Neuronal stem cell (in vitro differentiated cells): ENCODE data around the gene ZNF613.
"Not testable (repeated sequence)": the region's sequence is repeated elsewhere in the genome, so short reads cannot be mapped to it uniquely, and the experiment has no call there.

Source experiments
- DNase-seq: peaks from one replicate; pipeline ENCODE4 v3.0.0-alpha.2; 2013; ENCODE audit warnings: low spot score
- H2AFZ ChIP-seq: one replicate; pipeline ENCODE4 v1.6.1; 2013; ENCODE audit warnings: mild to moderate bottlenecking, low read length, inconsistent platforms
- H2AK5ac ChIP-seq: 2 replicates; pipeline ENCODE4 v1.6.1; 2013; ENCODE audit warnings: low read depth, mild to moderate bottlenecking, inconsistent platforms, low read length, moderate library complexity, mixed read lengths
- H2BK120ac ChIP-seq: 2 replicates; pipeline ENCODE4 v1.6.1; 2013; ENCODE audit warnings: low read depth, mild to moderate bottlenecking, inconsistent platforms, low read length, moderate library complexity, mixed read lengths
- H2BK12ac ChIP-seq: one replicate; pipeline ENCODE4 v1.6.1; 2013; ENCODE audit warnings: low read length, inconsistent platforms
- H2BK15ac ChIP-seq: 2 replicates; pipeline ENCODE4 v1.6.1; 2013; ENCODE audit warnings: mild to moderate bottlenecking, low read length, inconsistent platforms, mixed read lengths
- H2BK5ac ChIP-seq: one replicate; pipeline ENCODE4 v1.6.1; 2013; ENCODE audit warnings: inconsistent platforms, mild to moderate bottlenecking, low read length, moderate library complexity
- H3K14ac ChIP-seq: one replicate; pipeline ENCODE4 v1.6.1; 2013; ENCODE audit warnings: low read length, inconsistent platforms
- H3K18ac ChIP-seq: 2 replicates; pipeline ENCODE4 v1.6.1; 2013; ENCODE audit warnings: low read length, inconsistent platforms
- H3K23ac ChIP-seq: 2 replicates; pipeline ENCODE4 v1.6.1; 2013; ENCODE audit warnings: low read depth, mild to moderate bottlenecking, mixed read lengths, low read length, inconsistent platforms; ENCODE audit not compliant: poor library complexity
- H3K27ac ChIP-seq: replicated peaks from 3 replicates; pipeline ENCODE4 v1.5.1; 2013; ENCODE audit warnings: low read length, inconsistent platforms
- H3K27me3 ChIP-seq, 3 experiments: 2 replicates each; pipeline ENCODE4 v1.6.1; 2013; ENCODE audit warnings: low read length in 3 of 3, mild to moderate bottlenecking in 2 of 3, inconsistent platforms in 1 of 3, low read depth in 1 of 3, mixed read lengths in 1 of 3, moderate library complexity in 1 of 3; ENCODE audit not compliant: control insufficient read depth in 3 of 3, insufficient read depth in 3 of 3
- H3K36me3 ChIP-seq, 2 donors: replicated peaks in 1 of 2; 2 replicates each; pipeline ENCODE4 v1.6.1; 2013; ENCODE audit warnings: low read length in 2 of 2; ENCODE audit not compliant: control insufficient read depth in 2 of 2, insufficient read depth in 2 of 2
- H3K4ac ChIP-seq: 2 replicates; pipeline ENCODE4 v1.6.1; 2013; ENCODE audit warnings: inconsistent platforms, mild to moderate bottlenecking, low read length, moderate library complexity
- H3K4me1 ChIP-seq, 2 donors: 1 replicate in 1 of 2; 2 replicates in 1 of 2; pipeline ENCODE4 v1.6.1; 2013; ENCODE audit warnings: low read length in 2 of 2, low read depth in 1 of 2; ENCODE audit not compliant: control insufficient read depth in 2 of 2, insufficient read depth in 1 of 2
- H3K4me2 ChIP-seq: one replicate; pipeline ENCODE4 v1.6.1; 2013; ENCODE audit warnings: mild to moderate bottlenecking, low read length, inconsistent platforms; ENCODE audit not compliant: insufficient read depth, poor library complexity, severe bottlenecking
- H3K4me3 ChIP-seq, 2 donors: 2 replicates each; pipeline ENCODE4 v1.5.1; 2013; ENCODE audit warnings: low read length in 2 of 2, mild to moderate bottlenecking in 2 of 2, inconsistent platforms in 1 of 2, moderate library complexity in 1 of 2
- H3K79me1 ChIP-seq: one replicate; pipeline ENCODE4 v1.6.1; 2013; ENCODE audit warnings: low read depth, mild to moderate bottlenecking, inconsistent platforms, low read length, moderate library complexity
- H3K9ac ChIP-seq: one replicate; pipeline ENCODE4 v1.6.1; 2013; ENCODE audit warnings: mild to moderate bottlenecking, low read depth, low read length, inconsistent platforms; ENCODE audit not compliant: poor library complexity
- H3K9me3 ChIP-seq, 2 donors: replicated peaks in 1 of 2; 2 replicates each; pipeline versions ENCODE3 to v1.6.1; 2013; ENCODE audit warnings: low read length in 2 of 2, mild to moderate bottlenecking in 2 of 2, inconsistent platforms in 1 of 2, low read depth in 1 of 2, mixed read lengths in 1 of 2, moderate library complexity in 1 of 2; ENCODE audit not compliant: control insufficient read depth in 2 of 2, insufficient read depth in 1 of 2
- H4K8ac ChIP-seq: one replicate; pipeline ENCODE4 v1.6.1; 2013; ENCODE audit warnings: low read depth, mild to moderate bottlenecking, inconsistent platforms, low read length, moderate library complexity
- H4K91ac ChIP-seq: one replicate; pipeline ENCODE4 v1.6.1; 2013; ENCODE audit warnings: low read length, low read depth, mild to moderate bottlenecking, inconsistent platforms; ENCODE audit not compliant: poor library complexity
- WGBS, 2 donors: extraction: QIAGEN DNeasy Blood & Tissue Kit; methylation state at CpG; one replicate each; pipeline ENCODE4 v1.1.7; 2013; ENCODE audit warnings: missing lambda C conversion rate in 2 of 2, mixed read lengths in 1 of 2; ENCODE audit not compliant: insufficient read length in 2 of 2, insufficient replicate concordance in 1 of 2; ENCODE audit errors: extremely low coverage in 2 of 2; 5-methylcytosine and 5-hydroxymethylcytosine counted together

ZNF613 gene

DNA sequence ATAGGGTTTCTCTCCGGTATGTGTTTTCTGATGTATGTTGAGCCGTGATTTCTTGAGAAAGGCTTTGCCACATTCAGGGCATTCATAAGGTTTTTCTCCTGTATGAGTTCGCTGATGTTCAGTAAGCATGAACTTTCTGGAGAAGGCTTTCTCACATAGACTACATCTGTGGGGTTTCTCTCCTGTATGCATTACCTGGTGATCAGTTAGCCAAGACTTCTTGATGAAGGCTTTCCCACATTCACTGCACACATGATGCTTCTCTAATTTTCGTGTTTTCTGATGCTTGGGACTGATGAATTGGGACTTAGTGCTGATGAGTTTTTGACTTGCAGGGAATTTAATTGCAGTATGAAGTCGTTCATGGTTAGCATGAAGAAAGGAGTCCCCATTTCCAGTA is 38.3 kb downstream of the ZNF613 start:
- H3K79me1 ChIP-seq = no peaks in the 10 kb centered on the region
- H4K91ac ChIP-seq = no peak overlapping the region
- H3K36me3 ChIP-seq = peaks cover 20 to 72% of the 10 kb centered on the region in 2 donors
- H3K14ac ChIP-seq = no peak overlapping the region
- H2AK5ac ChIP-seq = no peak overlapping the region
- no peak overlapping the region for H3K9ac ChIP-seq
- no peak overlapping the region for H2AFZ ChIP-seq
- no peaks in the 10 kb centered on the region for H3K27me3 ChIP-seq
- H3K23ac ChIP-seq = no peak overlapping the region
- peaks cover 21 to 64% of the 10 kb centered on the region in 2 donors for H3K9me3 ChIP-seq
- H2BK120ac ChIP-seq = no peak overlapping the region
- H3K4ac ChIP-seq = no peak overlapping the region
- H3K4me2 ChIP-seq = no peak overlapping the region
- no peak for DNase-seq
- H2BK12ac ChIP-seq = no peak overlapping the region
- no peak overlapping the region for H3K27ac ChIP-seq
- no peak overlapping the region for H2BK5ac ChIP-seq
- no peak overlapping the region for H2BK15ac ChIP-seq
- WGBS, 2 donors = no CpG with 5 or more reads among the region's 5 CpGs
- H3K4me1 ChIP-seq = no peaks in the 10 kb centered on the region
- H4K8ac ChIP-seq = no peak overlapping the region
- H3K18ac ChIP-seq = no peak overlapping the region
- H3K4me3 ChIP-seq = no peak overlapping the region

DNA sequence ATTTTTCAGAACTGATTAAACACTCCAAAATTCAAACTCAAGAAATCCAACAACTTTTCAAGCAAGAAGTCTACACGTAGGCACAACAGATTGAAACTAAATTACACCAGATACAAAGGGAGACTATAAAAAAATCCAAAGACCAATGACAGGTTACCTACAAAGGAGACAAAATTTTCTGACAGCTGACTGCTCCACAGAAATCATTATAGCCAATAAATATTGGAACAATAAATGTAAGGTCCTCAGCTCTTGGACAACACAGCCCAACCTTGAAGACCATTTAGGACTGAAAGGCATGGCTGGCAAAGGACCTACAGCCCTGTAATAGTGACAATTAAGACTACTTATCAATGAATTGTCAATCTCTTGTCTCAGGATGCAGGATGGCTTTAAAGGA is 43.4 kb downstream of the ZNF613 start:
- H2BK15ac ChIP-seq = no peak overlapping the region
- no peak overlapping the region for H3K9ac ChIP-seq
- no peaks in the 10 kb centered on the region for H3K4me1 ChIP-seq
- H3K23ac ChIP-seq = no peak overlapping the region
- H2BK12ac ChIP-seq = no peak overlapping the region
- no peak overlapping the region for H2AFZ ChIP-seq
- H3K27ac ChIP-seq = no peak overlapping the region
- no peak for DNase-seq
- H3K4me2 ChIP-seq = no peak overlapping the region
- no peak overlapping the region for H3K4me3 ChIP-seq
- WGBS, 2 donors = no CpG with 5 or more reads among the region's 1 CpG
- H3K9me3 ChIP-seq = peaks cover 33 to 91% of the 10 kb centered on the region in 2 donors
- no peak overlapping the region for H4K8ac ChIP-seq
- H3K14ac ChIP-seq = no peak overlapping the region
- no peak overlapping the region for H3K4ac ChIP-seq
- no peak overlapping the region for H3K18ac ChIP-seq
- H4K91ac ChIP-seq = no peak overlapping the region
- no peaks in the 10 kb centered on the region for H3K79me1 ChIP-seq
- no peaks in the 10 kb centered on the region for H3K27me3 ChIP-seq
- H2BK5ac ChIP-seq = no peak overlapping the region
- H2AK5ac ChIP-seq = no peak overlapping the region
- peaks cover 18 to 79% of the 10 kb centered on the region in 2 donors for H3K36me3 ChIP-seq
- no peak overlapping the region for H2BK120ac ChIP-seq

- Histone ChIP-seq H4K91ac (no peak overlapping the region), H3K4me1 (no peaks in the 10 kb centered on the region), H3K4ac (no peak overlapping the region), H3K23ac (no peak overlapping the region), H3K4me3 (no peak overlapping the region), H2BK12ac (no peak overlapping the region), H2BK120ac (no peak overlapping the region), H3K4me2 (no peak overlapping the region), H3K79me1 (no peaks in the 10 kb centered on the region), H3K36me3 (peaks cover 17 to 70% of the 10 kb centered on the region in 2 donors), H2AFZ (no peak overlapping the region), H3K18ac (no peak overlapping the region), H4K8ac (no peak overlapping the region), H2BK5ac (no peak overlapping the region), H2AK5ac (no peak overlapping the region), H3K27ac (no peak overlapping the region), H3K14ac (no peak overlapping the region), H3K9me3 (peaks cover 34 to 84% of the 10 kb centered on the region in 2 donors), H3K9ac (no peak overlapping the region), H2BK15ac (no peak overlapping the region), H3K27me3 (no peaks in the 10 kb centered on the region)
- WGBS, 2 donors = no CpG with 5 or more reads among the region's 4 CpGs
- DNase-seq = no peak
Measured at GRCh38 chr19:51971624-51972023, 44.4 kb downstream of the ZNF613 start.

DNA sequence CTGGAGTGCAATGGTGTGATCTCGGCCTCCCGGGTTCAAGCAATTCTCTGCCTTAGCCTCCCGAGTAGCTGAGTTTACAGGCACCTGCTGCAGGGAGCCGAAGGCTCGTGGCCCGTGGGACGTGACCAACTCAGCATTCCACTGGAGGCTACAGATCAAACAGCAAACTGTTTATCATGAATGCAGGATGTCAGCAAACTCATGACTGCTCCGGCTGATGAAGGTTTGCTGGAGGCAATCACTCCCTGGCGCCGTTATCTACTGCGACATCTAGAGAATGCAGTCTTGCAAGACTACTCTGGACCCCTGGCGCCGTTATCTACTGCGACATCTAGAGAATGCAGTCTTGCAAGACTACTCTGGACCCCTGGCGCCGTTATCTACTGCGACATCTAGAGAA is 48.5 kb downstream of the ZNF613 start:
- not testable (repeated sequence) for H2BK120ac ChIP-seq, H4K91ac ChIP-seq, DNase-seq, H4K8ac ChIP-seq, H3K27ac ChIP-seq, H2BK15ac ChIP-seq, H2BK12ac ChIP-seq, H3K4me2 ChIP-seq, H3K27me3 ChIP-seq, H3K18ac ChIP-seq, H2AK5ac ChIP-seq, H2BK5ac ChIP-seq, H3K4me3 ChIP-seq, H3K9ac ChIP-seq, H3K4ac ChIP-seq, H2AFZ ChIP-seq, H3K4me1 ChIP-seq, H3K23ac ChIP-seq, H3K14ac ChIP-seq, H3K79me1 ChIP-seq
- no CpG with 5 or more reads among the region's 17 CpGs for WGBS, 2 donors
- peaks cover 8 to 41% of the 10 kb centered on the region in 2 donors for H3K36me3 ChIP-seq
- H3K9me3 ChIP-seq = peaks cover 25 to 78% of the 10 kb centered on the region in 2 donors
